Cardiac muscle cell (in vitro differentiated cells and primary cell): Measurements from ENCODE around the gene MMD2. TPM values are rescaled to one million over a fixed set of nuclear protein-coding genes. Genes with fewer than 3 reads are reported as not detected.

ENCODE experiments used
- DNase-seq, 2 donors: peaks; one replicate each; pipeline versions ENCODE4 v3.0.0 to v3.0.0-alpha.2; 2010 to 2017; ENCODE audit warnings: low read depth in 1 of 2, low spot score in 1 of 2
- H3K27ac ChIP-seq: fragments of 200-600 bp; sonication (generic); 2 replicates; pipeline ENCODE4 v1.5.1; 2016
- H3K27me3 ChIP-seq: fragments of 200-600 bp; sonication (generic); 2 replicates; pipeline ENCODE4 v1.6.0; 2016; ENCODE audit warnings: control low read depth
- H3K36me3 ChIP-seq: fragments of 200-600 bp; sonication (generic); 2 replicates; pipeline ENCODE4 v1.5.1; 2016; ENCODE audit warnings: control low read depth
- H3K4me1 ChIP-seq: fragments of 200-600 bp; sonication (generic); 2 replicates; pipeline ENCODE4 v1.8.1; 2017; ENCODE audit warnings: low read depth, mild to moderate bottlenecking, mixed run types
- H3K4me3 ChIP-seq: fragments of 200-600 bp; sonication (generic); 2 replicates; pipeline ENCODE4 v1.5.1; 2016; ENCODE audit warnings: mild to moderate bottlenecking
- H3K9me3 ChIP-seq: fragments of 200-600 bp; sonication (generic); 2 replicates; pipeline ENCODE4 v1.5.1; 2017; ENCODE audit warnings: low read depth, mild to moderate bottlenecking, control low read depth
- CTCF ChIP-seq: IDR thresholded peaks from 2 replicates; pipeline ENCODE4 v1.5.1; 2012; ENCODE audit warnings: low read depth, mild to moderate bottlenecking, low read length
- polyA plus RNA-seq: library from polyadenylated mRNA; unstranded; fragments of >200 nt; fragmentation: Nextera tagmentation; extraction: Ambion mirVana; gene quantifications from 2 replicates; pipeline ENCODE4 v1.2.1, GENCODE V29; 2016
- total RNA-seq: library from RNA; depleted of rRNA; stranded (reverse); fragments of >200 nt; gene quantifications from 2 replicates; pipeline ENCODE4 v1.2.3, GENCODE V29; 2016

MMD2 gene
- total and polyA plus RNA-seq, 2 experiments from 2014 or later = not detected

- TF ChIP-seq CTCF = no peak
- Histone ChIP-seq H3K27me3 (no peaks in the 10 kb centered on the region), H3K36me3 (no peaks in the 10 kb centered on the region), H3K27ac (no peak overlapping the region), H3K4me3 (no peak overlapping the region), H3K4me1 (no peaks in the 10 kb centered on the region), H3K9me3 (no peaks in the 10 kb centered on the region)
- no peak for DNase-seq
These were observed 10.6 kb downstream of the MMD2 start for GRCh38 chr7:4948402-4948801.

- no peaks in the 10 kb centered on the region for H3K36me3 ChIP-seq
- no peaks in the 10 kb centered on the region for H3K4me1 ChIP-seq
- TF ChIP-seq CTCF = no peak
- H3K9me3 ChIP-seq = no peaks in the 10 kb centered on the region
- H3K27me3 ChIP-seq = no peaks in the 10 kb centered on the region
- no peak overlapping the region for H3K27ac ChIP-seq
- no peak for DNase-seq
- no peak overlapping the region for H3K4me3 ChIP-seq
These were observed 13.0 kb downstream of the MMD2 start for GRCh38 chr7:4945949-4946348.

- Histone ChIP-seq H3K27me3 (no peaks in the 10 kb centered on the region), H3K9me3 (no peaks in the 10 kb centered on the region), H3K27ac (no peak overlapping the region), H3K36me3 (no peaks in the 10 kb centered on the region), H3K4me1 (no peaks in the 10 kb centered on the region), H3K4me3 (no peak overlapping the region)
- no peak for TF ChIP-seq CTCF
- DNase-seq = no peak
These were observed 14.0 kb downstream of the MMD2 start for GRCh38 chr7:4944939-4945338.

GRCh38 chr7:4943297-4943696 lies 15.7 kb downstream of the MMD2 start:
- Histone ChIP-seq H3K4me3 (no peak overlapping the region), H3K9me3 (no peaks in the 10 kb centered on the region), H3K36me3 (no peaks in the 10 kb centered on the region), H3K4me1 (no peaks in the 10 kb centered on the region), H3K27ac (no peak overlapping the region), H3K27me3 (no peaks in the 10 kb centered on the region)
- TF ChIP-seq CTCF = no peak
- DNase-seq = no peak

- TF ChIP-seq CTCF = no peak
- Histone ChIP-seq H3K9me3 (no peaks in the 10 kb centered on the region), H3K4me3 (no peak overlapping the region), H3K36me3 (no peaks in the 10 kb centered on the region), H3K27me3 (no peaks in the 10 kb centered on the region), H3K27ac (no peak overlapping the region), H3K4me1 (no peaks in the 10 kb centered on the region)
- DNase-seq = no peak
These were observed 18.8 kb downstream of the MMD2 start for GRCh38 chr7:4939971-4940728.
